Activated naive CD4-positive, alpha-beta T cell treated with anti-CD3 and anti-CD28 coated beads, Interleukin-2, amount 50 U/mL, for 24 hours (primary cell): Measurements from ENCODE around the gene ZNF417.
"Not testable (repeated sequence)": the region's sequence is repeated elsewhere in the genome, so short reads cannot be mapped to it uniquely, and the experiment has no call there.

Source experiments
- H3K27ac Mint-ChIP-seq: one replicate; pipeline ENCODE4 v1.8.0; 2021; ENCODE audit warnings: mild to moderate bottlenecking, mixed read lengths
- H3K27me3 Mint-ChIP-seq: one replicate; pipeline ENCODE4 v1.8.0; 2021; ENCODE audit warnings: mixed read lengths
- H3K36me3 Mint-ChIP-seq: one replicate; pipeline ENCODE4 v1.8.0; 2021; ENCODE audit warnings: mixed read lengths
- H3K4me1 Mint-ChIP-seq: one replicate; pipeline ENCODE4 v1.8.0; 2021; ENCODE audit warnings: mixed read lengths
- H3K4me3 Mint-ChIP-seq: one replicate; pipeline ENCODE4 v1.8.0; 2021; ENCODE audit warnings: mild to moderate bottlenecking, mixed read lengths
- H3K9me3 Mint-ChIP-seq: one replicate; pipeline ENCODE4 v1.8.0; 2021; ENCODE audit warnings: mixed read lengths

ZNF417 gene

DNA sequence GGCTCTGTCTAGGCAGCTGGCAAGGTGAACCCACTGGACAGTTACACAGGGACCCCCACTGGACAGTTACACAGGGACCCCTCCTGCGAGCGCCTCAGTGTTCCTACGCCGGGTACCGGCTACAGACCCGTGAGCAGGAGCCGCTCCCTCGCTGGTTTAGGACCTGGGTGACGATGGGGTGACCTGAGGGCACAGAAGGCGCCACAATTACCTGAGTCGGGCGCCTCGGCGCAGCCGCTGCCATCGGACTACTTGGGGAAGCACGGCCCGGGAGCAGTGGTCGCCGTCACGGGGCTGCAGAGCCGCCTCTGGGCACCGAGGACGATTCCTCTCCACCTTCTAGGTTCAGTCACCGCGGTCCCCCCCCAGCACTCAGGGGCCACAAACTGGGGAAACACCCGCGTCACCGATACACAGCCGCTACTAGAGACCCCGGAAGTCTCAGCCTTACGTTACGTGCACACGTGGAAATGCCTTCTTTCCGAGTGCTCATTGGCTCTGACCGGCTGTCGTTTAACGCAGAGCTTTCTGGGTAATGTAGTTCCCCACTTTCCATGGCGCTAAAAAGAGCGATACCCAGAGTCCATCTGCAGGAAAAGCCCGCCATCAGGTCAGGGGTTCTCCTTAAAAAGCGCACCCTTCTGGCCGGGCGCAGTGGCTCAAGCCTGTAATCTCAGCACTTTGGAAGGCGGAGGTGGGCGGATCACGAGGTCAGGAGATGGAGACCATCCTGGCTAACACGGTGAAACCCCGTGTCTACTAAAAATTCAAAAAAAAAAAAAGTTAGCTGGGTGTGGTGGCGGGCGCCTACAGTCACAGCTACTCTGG is at the start of gene ZNF417:
Gene ZNF417, minus strand, starts transcription at position 425 of the 828 bp plus-strand sequence. Its CDS starts 181 bp downstream, at position 244.
- Mint-ChIP-seq H3K4me1 (peaks cover 26% of the 10 kb centered on the region), H3K27ac (peak within 1 kb of the TSS; percentile 95), H3K9me3 (peaks cover 17% of the 10 kb centered on the region), H3K4me3 (peak within 1 kb of the TSS; percentile 96), H3K36me3 (peaks cover 50% of the 10 kb centered on the region)
- H3K27me3 Mint-ChIP-seq = not testable (repeated sequence)

DNA sequence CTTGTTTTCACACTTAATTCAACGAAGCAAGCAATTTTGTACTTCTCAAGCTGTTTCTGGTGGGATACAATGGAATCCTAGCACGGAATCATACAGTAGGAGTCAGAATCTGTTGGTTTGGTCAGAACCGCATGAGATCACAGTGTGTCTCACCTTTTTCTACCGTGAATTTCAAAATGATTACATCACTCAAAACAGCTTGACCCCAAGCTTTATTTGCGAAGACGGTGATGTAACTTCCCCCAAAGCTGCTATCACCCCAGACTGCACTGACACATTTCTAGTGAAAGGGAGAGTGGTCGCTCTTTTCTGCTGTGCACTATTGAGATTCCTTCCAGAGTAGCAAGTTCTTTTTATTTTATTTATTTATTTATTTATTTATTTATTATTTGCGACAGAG is 48.4 kb upstream of the ZNF417 start:
- Mint-ChIP-seq H3K36me3 (peaks cover 34% of the 10 kb centered on the region), H3K4me1 (no peaks in the 10 kb centered on the region), H3K27ac (no peak overlapping the region), H3K9me3 (peaks cover 28% of the 10 kb centered on the region), H3K27me3 (no peaks in the 10 kb centered on the region), H3K4me3 (no peak overlapping the region)

DNA sequence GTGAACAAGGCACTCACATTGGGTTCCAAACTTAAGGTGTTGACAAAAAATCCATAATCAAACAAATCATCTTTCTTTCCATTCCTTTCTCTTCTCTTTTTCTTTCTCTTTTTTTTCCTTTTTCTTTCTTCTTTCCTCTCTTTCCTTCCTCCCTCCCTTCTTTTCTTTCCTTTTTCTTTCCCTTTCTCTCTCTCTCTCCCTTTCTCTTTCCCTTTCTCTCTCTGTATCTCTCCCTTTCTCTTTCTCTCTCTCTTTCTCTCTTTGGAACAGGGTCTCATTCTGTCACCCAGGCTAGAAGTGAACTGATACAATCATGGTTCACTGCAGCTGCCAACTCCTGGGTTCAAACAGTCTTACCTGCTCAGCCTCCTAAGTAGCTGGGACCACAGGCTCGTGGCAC is 45.4 kb upstream of the ZNF417 start:
- H3K4me3 Mint-ChIP-seq = no peak overlapping the region
- peaks cover 28% of the 10 kb centered on the region for H3K36me3 Mint-ChIP-seq
- peaks cover under 1% of the 10 kb centered on the region for H3K27me3 Mint-ChIP-seq
- no peak overlapping the region for H3K27ac Mint-ChIP-seq
- H3K4me1 Mint-ChIP-seq = no peaks in the 10 kb centered on the region
- H3K9me3 Mint-ChIP-seq = peaks cover 26% of the 10 kb centered on the region

DNA sequence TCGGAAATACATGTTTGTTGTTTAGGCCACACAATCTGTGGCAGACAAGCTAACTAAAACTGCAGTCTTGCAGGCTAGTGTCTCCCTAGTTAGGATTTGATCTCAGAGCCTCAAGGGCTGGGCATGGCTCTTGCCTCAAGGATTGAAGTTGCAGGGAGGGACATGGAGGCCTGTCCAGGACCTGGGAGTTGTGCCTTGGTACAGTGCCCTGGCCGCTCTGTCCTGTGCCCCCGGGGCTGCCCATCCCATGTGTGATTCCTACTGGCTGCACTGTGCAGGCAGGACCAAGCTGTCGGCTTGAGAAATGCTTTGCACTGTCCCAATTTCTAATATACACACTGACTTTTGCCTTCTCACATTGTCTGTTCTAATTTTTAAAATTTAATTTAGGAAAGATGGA is 38.6 kb upstream of the ZNF417 start:
- Mint-ChIP-seq H3K27me3 (peaks cover 4% of the 10 kb centered on the region), H3K27ac (no peak overlapping the region), H3K36me3 (peaks cover 19% of the 10 kb centered on the region), H3K4me3 (no peak overlapping the region), H3K9me3 (peaks cover 32% of the 10 kb centered on the region), H3K4me1 (no peaks in the 10 kb centered on the region)

DNA sequence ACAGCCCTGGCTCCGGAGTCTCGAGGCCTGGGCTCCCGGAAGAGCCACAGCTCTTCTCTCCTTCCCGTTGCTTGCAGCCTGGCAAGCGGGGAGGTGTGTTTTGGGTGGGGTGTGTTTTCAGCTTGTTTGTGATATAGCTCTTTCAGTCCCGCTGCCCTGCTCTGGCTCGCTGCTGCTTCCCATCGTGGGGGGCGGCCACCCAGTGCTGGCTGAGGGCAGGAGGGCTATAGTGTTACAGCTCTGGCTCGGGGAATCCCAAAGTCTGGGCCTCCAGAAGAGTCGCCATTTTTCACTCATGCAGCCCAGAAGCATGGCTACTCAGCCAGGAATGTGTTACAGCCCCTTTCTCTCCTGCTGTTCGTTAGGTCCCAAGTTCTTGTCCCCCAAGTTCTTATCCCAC is 33.3 kb upstream of the ZNF417 start:
- H3K9me3 Mint-ChIP-seq = peaks cover 31% of the 10 kb centered on the region
- peaks cover 18% of the 10 kb centered on the region for H3K4me1 Mint-ChIP-seq
- H3K27ac Mint-ChIP-seq = no peak overlapping the region
- peaks cover 27% of the 10 kb centered on the region for H3K36me3 Mint-ChIP-seq
- peaks cover 1% of the 10 kb centered on the region for H3K27me3 Mint-ChIP-seq
- no peak overlapping the region for H3K4me3 Mint-ChIP-seq

DNA sequence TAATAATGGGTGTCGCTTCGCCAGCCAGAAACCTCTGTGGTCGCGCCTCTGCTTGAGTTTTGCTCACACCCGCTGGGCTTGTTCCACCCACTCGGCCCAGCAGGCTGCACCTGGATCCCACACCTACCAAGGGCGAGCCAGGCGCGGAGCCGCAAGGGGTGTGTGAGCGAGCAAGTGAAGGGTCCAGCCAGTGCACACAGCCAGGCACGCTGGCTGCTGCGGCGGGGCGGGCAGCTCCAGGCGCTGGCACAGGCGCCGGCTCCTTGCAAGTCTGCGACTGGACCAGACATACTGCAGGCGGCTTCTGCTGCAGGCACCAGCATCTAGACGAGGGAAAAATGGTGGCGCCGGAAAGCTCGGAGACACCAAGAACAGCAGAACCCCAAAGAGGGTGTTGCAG is 32.9 kb upstream of the ZNF417 start:
- Mint-ChIP-seq H3K36me3 (peaks cover 29% of the 10 kb centered on the region), H3K4me1 (peaks cover 18% of the 10 kb centered on the region), H3K27me3 (no peaks in the 10 kb centered on the region), H3K27ac (no peak overlapping the region), H3K9me3 (peaks cover 27% of the 10 kb centered on the region), H3K4me3 (no peak overlapping the region)

DNA sequence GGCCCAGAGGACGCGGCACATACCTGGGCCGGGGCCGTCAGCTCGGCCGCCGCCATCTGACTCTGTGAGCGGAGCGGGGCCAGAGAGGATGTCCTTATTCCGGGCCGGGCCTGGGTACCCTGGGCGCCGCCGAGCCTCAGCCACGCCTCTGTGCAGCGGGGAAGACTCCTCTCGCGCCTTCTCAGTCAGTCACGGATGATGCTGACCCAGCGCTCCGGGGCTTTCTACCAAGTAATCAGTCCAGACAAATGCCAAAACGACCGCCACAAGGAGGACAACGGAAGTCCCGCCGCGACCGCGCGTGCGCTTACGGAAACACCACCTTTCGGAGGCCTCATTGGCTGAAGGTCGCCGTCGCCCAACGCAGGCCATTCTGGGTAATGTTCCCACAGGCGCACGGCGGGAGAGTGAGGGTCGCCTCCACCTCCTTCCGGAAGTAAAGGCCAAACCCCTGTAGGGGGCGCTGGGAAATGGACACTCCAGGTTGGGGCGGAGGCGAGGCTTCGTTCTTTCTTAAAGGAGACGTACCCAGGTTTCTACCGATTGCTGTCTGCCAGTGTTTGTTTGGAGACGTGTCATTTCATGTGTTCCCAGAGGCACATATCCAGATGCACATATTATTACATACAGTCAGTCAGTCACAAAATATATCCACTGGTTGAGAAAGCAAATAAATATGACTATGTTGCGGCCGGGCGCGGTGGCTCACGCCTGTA is 31.2 kb upstream of the ZNF417 start, which contains the start of gene ZNF256:
Gene ZNF256, minus strand, starts transcription at position 288 of the 716 bp plus-strand sequence. Its CDS starts 232 bp downstream, at position 56.
- Mint-ChIP-seq H3K4me3 (peak within 1 kb of the TSS; percentile 98), H3K4me1 (peaks cover 18% of the 10 kb centered on the region), H3K36me3 (peaks cover 46% of the 10 kb centered on the region), H3K27ac (peak within 1 kb of the TSS; percentile 96), H3K27me3 (no peaks in the 10 kb centered on the region), H3K9me3 (peaks cover 19% of the 10 kb centered on the region)

DNA sequence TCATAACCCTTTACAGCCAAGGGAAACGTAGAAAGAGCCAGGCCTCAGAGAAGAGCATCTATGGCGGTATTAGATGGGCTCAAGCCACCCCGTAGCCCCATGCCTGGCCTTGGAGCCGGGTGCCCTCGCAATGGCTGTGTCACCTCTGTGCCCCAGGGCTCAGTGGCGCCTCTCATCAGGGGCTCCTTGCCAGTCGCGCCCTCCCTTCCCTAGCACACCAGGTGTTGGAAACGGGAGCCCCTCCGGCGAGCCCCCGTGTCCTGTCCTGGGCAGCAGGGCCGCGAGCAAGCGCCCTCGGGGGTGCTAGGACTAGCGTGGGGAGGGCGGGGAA is 30.7 kb upstream of the ZNF417 start:
- Mint-ChIP-seq H3K36me3 (peaks cover 51% of the 10 kb centered on the region), H3K27me3 (no peaks in the 10 kb centered on the region), H3K27ac (peak overlapping the region; percentile 79), H3K9me3 (peaks cover 23% of the 10 kb centered on the region), H3K4me3 (peak overlapping the region; percentile 98), H3K4me1 (peaks cover 18% of the 10 kb centered on the region)

DNA sequence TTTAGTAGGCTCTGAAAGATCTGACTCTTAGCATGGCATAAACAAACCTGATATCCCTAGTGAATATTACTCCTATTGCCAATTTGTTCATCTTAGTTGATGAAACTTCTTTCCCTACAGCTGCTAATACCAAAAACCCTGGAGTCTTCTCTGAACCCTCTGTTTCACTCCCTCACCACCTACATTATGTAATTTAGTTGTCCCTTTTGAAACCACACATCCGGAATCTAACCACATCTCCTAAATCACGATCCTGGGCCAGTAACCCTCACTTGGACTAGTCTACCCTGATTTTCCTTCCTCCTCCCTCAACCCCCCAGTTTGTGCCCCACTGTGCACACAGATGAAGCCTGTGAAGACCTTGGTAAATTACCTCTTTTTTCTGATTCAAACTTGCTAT is 29.9 kb upstream of the ZNF417 start:
- Mint-ChIP-seq H3K36me3 (peaks cover 57% of the 10 kb centered on the region), H3K4me3 (peak overlapping the region; percentile 98), H3K9me3 (peaks cover 29% of the 10 kb centered on the region), H3K27me3 (no peaks in the 10 kb centered on the region), H3K4me1 (peaks cover 18% of the 10 kb centered on the region), H3K27ac (peak overlapping the region; percentile 79)

DNA sequence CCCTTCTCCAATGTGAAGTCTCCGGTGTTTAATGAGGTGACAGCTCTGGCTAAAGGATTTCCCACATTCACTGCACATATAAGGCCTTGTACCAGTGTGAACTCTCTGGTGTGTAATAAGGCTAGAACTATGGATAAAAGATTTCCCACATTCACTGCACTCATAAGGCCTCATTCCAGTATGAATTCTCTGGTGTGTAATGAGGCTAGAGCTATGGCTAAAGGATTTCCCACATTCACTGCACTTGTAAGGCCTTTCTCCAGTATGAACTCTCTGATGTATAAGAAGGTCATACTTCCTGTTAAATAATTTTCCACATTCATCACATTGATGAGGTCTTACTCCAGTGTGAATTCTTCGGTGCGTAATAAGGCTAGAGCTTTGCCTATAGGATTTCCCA is 25.2 kb upstream of the ZNF417 start:
- H3K4me3 Mint-ChIP-seq = no peak overlapping the region
- H3K36me3 Mint-ChIP-seq = peaks cover 81% of the 10 kb centered on the region
- H3K27ac Mint-ChIP-seq = no peak overlapping the region
- peaks cover 28% of the 10 kb centered on the region for H3K9me3 Mint-ChIP-seq
- H3K27me3 Mint-ChIP-seq = no peaks in the 10 kb centered on the region
- peaks cover 11% of the 10 kb centered on the region for H3K4me1 Mint-ChIP-seq

DNA sequence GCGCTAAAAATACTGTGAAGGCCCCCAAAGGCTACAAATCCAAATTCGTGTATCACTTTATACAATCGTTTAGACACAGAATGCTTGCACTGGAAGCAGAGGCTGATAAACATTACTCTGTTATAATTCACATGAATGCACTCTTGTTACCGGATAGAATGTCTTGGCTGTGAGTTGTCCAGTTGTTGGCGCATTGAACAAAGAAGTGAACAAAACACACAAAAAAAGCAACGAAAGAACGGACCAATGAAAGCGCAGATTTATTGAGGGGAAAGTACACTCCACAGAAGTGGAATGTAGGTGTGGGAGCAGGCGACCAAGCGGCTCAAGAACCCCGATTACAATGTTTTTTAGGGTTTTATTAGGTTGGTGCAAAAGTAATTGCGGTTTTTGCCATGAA is 19.3 kb upstream of the ZNF417 start:
- Mint-ChIP-seq H3K4me3 (no peak overlapping the region), H3K27ac (no peak overlapping the region), H3K4me1 (peaks cover 9% of the 10 kb centered on the region), H3K36me3 (peaks cover 50% of the 10 kb centered on the region), H3K27me3 (peaks cover 1% of the 10 kb centered on the region), H3K9me3 (peaks cover 19% of the 10 kb centered on the region)

DNA sequence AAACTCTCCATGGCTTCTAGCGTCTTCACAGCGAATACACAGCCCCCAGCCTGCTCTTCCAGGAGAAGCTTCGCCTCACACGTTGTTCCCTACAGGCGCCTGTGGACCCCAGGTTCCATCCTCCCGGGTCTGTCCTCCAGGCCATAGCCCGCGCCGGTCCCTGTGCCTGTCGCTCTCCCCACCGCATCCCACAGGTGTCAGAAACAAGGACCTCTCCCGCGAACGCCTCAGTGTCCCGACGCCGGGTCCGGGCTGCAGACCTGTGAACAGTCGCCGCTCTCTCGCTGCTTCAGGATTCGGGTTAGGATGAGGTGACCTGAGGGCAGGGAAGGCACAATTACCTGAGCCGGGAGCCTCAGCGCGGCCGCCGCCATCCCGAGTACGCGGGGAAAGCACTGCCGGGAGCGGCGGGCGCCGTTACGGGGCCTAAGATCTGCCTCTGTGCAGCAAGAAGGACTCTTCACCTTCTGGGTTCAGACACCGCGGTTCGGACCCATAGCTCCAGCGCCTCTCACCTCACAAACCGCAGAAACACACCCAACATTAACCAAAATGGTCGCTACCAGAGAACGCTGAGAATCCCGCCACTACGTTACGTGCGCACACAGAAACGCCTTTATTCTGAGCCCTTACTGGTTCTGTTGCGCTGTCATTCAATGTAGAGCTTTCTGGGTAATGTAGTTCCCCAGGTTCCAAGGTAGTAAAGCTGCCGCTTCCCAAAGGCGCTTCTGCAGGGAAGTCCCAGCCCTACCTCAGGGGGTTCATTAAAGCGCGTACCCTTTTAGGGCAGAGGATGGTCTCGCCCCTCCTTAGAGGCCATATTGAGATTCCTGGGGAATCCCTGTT is 18.7 kb upstream of the ZNF417 start, which contains the start of gene ZNF418:
Gene ZNF418, minus strand, starts transcription at position 583 of the 846 bp plus-strand sequence. CDS start 1,580 bp downstream, outside the sequence.
- H3K27me3 Mint-ChIP-seq = peaks cover 1% of the 10 kb centered on the region
- H3K4me3 Mint-ChIP-seq = peak within 1 kb of the TSS; percentile 88
- peaks cover 49% of the 10 kb centered on the region for H3K36me3 Mint-ChIP-seq
- H3K4me1 Mint-ChIP-seq = peaks cover 9% of the 10 kb centered on the region
- H3K27ac Mint-ChIP-seq = peak within 1 kb of the TSS; percentile 80
- H3K9me3 Mint-ChIP-seq = peaks cover 19% of the 10 kb centered on the region

DNA sequence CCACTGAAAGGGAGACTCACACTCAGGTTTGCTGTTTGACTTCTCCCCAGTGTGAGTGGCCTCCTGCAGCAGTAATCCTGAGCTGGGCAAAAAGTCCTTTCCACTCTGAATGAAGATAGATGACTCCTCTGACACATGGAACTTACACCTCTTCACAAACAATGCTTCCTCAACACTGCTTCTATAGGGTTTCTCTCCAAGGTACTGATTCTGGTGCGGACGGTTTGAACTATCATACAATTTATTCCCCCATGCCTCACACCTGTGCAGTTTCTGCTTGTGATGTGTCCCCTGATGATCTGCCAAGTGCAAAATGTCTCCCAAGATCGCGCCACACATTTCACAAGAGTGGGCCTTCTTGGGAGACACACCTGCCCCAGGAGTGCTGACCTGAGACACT is 11.2 kb upstream of the ZNF417 start:
- Mint-ChIP-seq H3K27ac (no peak overlapping the region), H3K9me3 (peaks cover 10% of the 10 kb centered on the region), H3K36me3 (peaks cover 30% of the 10 kb centered on the region), H3K4me1 (no peaks in the 10 kb centered on the region), H3K27me3 (no peaks in the 10 kb centered on the region), H3K4me3 (no peak overlapping the region)

DNA sequence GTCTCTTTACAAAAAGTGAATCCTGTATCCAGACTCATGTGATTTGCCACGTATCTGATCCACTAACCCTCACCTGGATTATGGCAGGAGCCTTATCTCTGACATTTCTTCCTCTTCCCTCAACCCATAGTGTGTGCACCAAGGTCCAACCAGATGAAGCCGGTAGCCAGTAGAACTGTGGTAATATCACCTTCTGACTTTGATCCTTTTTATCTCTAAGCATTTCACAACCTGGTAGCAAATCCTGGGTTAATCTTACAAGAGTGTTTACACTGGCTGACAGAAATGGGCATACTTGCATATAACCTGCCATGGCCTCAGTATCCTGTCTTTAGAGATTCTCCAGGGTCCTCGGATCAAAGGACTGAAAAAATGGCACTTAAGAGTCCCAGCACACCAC is 1.9 kb downstream of the ZNF417 start:
- no peak overlapping the region for H3K27ac Mint-ChIP-seq
- H3K4me3 Mint-ChIP-seq = peak overlapping the region; percentile 96
- peaks cover 52% of the 10 kb centered on the region for H3K36me3 Mint-ChIP-seq
- no peaks in the 10 kb centered on the region for H3K27me3 Mint-ChIP-seq
- H3K9me3 Mint-ChIP-seq = peaks cover 17% of the 10 kb centered on the region
- H3K4me1 Mint-ChIP-seq = peaks cover 26% of the 10 kb centered on the region

DNA sequence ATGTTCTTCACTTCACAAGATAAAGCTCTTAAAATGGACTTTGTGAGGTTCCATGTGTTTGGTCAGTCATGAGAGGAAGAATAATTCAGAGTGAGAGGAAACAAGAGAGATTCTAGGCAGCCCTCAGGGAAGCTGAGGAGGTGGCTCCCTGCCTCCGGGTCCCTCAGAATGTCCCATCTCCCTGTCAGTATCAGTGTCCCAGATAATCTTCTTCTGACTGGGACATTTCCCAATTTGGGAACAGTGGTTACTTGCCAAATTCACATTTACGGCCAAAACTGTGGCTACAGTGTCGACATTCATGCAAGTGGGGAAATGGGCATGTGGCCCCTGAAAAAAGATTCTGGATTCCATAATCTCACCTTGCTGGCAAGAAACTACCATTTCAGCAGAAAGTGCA is 9.0 kb downstream of the ZNF417 start:
- no peaks in the 10 kb centered on the region for H3K27me3 Mint-ChIP-seq
- H3K9me3 Mint-ChIP-seq = peaks cover 3% of the 10 kb centered on the region
- no peak overlapping the region for H3K4me3 Mint-ChIP-seq
- H3K36me3 Mint-ChIP-seq = peaks cover 45% of the 10 kb centered on the region
- H3K4me1 Mint-ChIP-seq = peaks cover 6% of the 10 kb centered on the region
- no peak overlapping the region for H3K27ac Mint-ChIP-seq
